ENCODE results near the gene FANCD2OS.

GRCh38 chr3:10093678-10094077 lies 14.4 kb downstream of the FANCD2OS start:
- TF ChIP-seq, protein P1, sequence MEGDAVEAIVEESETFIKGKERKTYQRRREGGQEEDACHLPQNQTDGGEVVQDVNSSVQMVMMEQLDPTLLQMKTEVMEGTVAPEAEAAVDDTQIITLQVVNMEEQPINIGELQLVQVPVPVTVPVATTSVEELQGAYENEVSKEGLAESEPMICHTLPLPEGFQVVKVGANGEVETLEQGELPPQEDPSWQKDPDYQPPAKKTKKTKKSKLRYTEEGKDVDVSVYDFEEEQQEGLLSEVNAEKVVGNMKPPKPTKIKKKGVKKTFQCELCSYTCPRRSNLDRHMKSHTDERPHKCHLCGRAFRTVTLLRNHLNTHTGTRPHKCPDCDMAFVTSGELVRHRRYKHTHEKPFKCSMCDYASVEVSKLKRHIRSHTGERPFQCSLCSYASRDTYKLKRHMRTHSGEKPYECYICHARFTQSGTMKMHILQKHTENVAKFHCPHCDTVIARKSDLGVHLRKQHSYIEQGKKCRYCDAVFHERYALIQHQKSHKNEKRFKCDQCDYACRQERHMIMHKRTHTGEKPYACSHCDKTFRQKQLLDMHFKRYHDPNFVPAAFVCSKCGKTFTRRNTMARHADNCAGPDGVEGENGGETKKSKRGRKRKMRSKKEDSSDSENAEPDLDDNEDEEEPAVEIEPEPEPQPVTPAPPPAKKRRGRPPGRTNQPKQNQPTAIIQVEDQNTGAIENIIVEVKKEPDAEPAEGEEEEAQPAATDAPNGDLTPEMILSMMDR (IDR thresholded peaks at IDR 0.05; ENCODE audit: low read depth, low read length, missing input control): no peak
- TF ChIP-seq FOXA2 (IDR thresholded peaks at IDR 0.05) (no peak), YY1 (IDR thresholded peaks at IDR 0.05) (no peak), ATF3 (IDR thresholded peaks at IDR 0.05) (no peak)
